Ureter (tissue), 1 donor: ENCODE results near the gene VPS41. TPM values are rescaled to one million over a fixed set of nuclear protein-coding genes. Genes with fewer than 3 reads are reported as not detected.

Experiments
- total RNA-seq: library from RNA; stranded (reverse); gene quantifications from one replicate; pipeline ENCODE4 v1.2.4, GENCODE V29; 2023
- donor health status: DM: yes; HTN: yes; CAD: no.

VPS41 gene
- total RNA-seq, 1 donor from 2014 or later, result 88.0 TPM

Other genes starting within 250 kb of the VPS41 start
- 0.39 TPM for gene POU6F2, start 68.7 kb upstream of the VPS41 start, total RNA-seq